SU-DHL-6 (cell line): Measurements from ENCODE around the gene EIF4H.

ENCODE experiments used
- H2AFZ ChIP-seq: fragments of 200-600 bp; sonication (generic); 2 replicates; pipeline ENCODE4 v1.6.1; 2014; ENCODE audit warnings: low read depth, mild to moderate bottlenecking, moderate library complexity, mixed read lengths, antibody characterized with exemption, low read length; ENCODE audit not compliant: severe bottlenecking
- H3F3A ChIP-seq: fragments of 200-600 bp; shearing (Covaris generic); 2 replicates; pipeline ENCODE4 v1.6.0; 2016; ENCODE audit warnings: antibody characterized with exemption, mild to moderate bottlenecking; ENCODE audit not compliant: insufficient read depth
- H3K27ac ChIP-seq: fragments of 200-600 bp; sonication (generic); 2 replicates; pipeline ENCODE4 v1.5.1; 2016; ENCODE audit warnings: low read depth, mild to moderate bottlenecking, low read length, moderate library complexity, mixed read lengths
- H3K27me3 ChIP-seq: fragments of 200-600 bp; sonication (generic), shearing (Covaris generic); 2 replicates; pipeline ENCODE4 v1.6.0; 2014; ENCODE audit warnings: mild to moderate bottlenecking, low read length
- H3K36me3 ChIP-seq: fragments of 200-600 bp; sonication (generic); 2 replicates; pipeline ENCODE4 v1.6.1; 2014; ENCODE audit warnings: mild to moderate bottlenecking, low read length, mixed read lengths
- H3K4me2 ChIP-seq: fragments of 300-600, 200-600 bp; shearing (Covaris generic), sonication (generic); 2 replicates; pipeline ENCODE4 v1.6.0; 2014; ENCODE audit warnings: low read length, low read depth, mild to moderate bottlenecking; ENCODE audit not compliant: poor library complexity, severe bottlenecking
- H3K4me3 ChIP-seq: fragments of 200-600 bp; sonication (generic); 2 replicates; pipeline ENCODE4 v1.5.1; 2014; ENCODE audit warnings: antibody characterized with exemption, low read length, mild to moderate bottlenecking, mixed read lengths; ENCODE audit not compliant: insufficient read depth, poor library complexity, severe bottlenecking
- H3K79me2 ChIP-seq: fragments of 200-600 bp; sonication (generic); 2 replicates; pipeline ENCODE4 v1.6.1; 2014; ENCODE audit warnings: mild to moderate bottlenecking, low read length, moderate library complexity; ENCODE audit not compliant: insufficient read depth
- H3K9ac ChIP-seq: fragments of 200-600 bp; sonication (generic); 2 replicates; pipeline ENCODE4 v1.7.0; 2014; ENCODE audit warnings: mild to moderate bottlenecking, low read length
- H3K9me2 ChIP-seq: fragments of 200-600 bp; sonication (generic); replicated peaks from 2 replicates; pipeline ENCODE4 v1.6.1; 2014; ENCODE audit warnings: low read length; ENCODE audit not compliant: insufficient read depth
- H3K9me3 ChIP-seq: fragments of 200-600 bp; sonication (generic); 2 replicates; pipeline ENCODE4 v1.6.1; 2014; ENCODE audit warnings: low read length, mixed read lengths; ENCODE audit not compliant: insufficient read depth
- H4K20me1 ChIP-seq: fragments of 200-600 bp; sonication (generic); 2 replicates; pipeline ENCODE4 v1.6.1; 2014; ENCODE audit warnings: low read depth, mild to moderate bottlenecking, antibody characterized with exemption, low read length, moderate library complexity, mixed read lengths
- CTCF ChIP-seq: fragments of 200-600 bp; sonication (generic); IDR thresholded peaks from one replicate; pipeline ENCODE4 v1.5.1; 2017; ENCODE audit warnings: antibody characterized with exemption, mild to moderate bottlenecking, low read length, moderate library complexity; ENCODE audit not compliant: insufficient read depth, poor library complexity, severe bottlenecking
- EZH2phosphoT487 ChIP-seq: fragments of 200-600 bp; sonication (generic), shearing (Covaris generic); conservative IDR thresholded peaks from 2 replicates; pipeline ENCODE4 v1.6.1; 2018; ENCODE audit warnings: mild to moderate bottlenecking, antibody characterized with exemption, low read length, moderate library complexity, mixed read lengths

EIF4H gene

GRCh38 chr7:74173866-74174605 lies at the start of gene EIF4H:
TSS of gene EIF4H (plus strand) at chr7:74174356. CDS start at chr7:74174384, 28 bp downstream.
- Histone ChIP-seq H3F3A (peaks cover 9% of the 10 kb centered on the region; the same call in 1 of the 2 replicates), H4K20me1 (peaks cover 33% of the 10 kb centered on the region), H3K9ac (peak within 1 kb of the TSS; percentile 96), H3K27ac (peak within 1 kb of the TSS; percentile 63), H3K4me2 (peak within 1 kb of the TSS; percentile 81), H3K4me3 (peak within 1 kb of the TSS; percentile 92), H3K27me3 (no peaks in the 10 kb centered on the region), H3K9me3 (no peaks in the 10 kb centered on the region), H3K9me2 (no peaks in the 10 kb centered on the region), H3K79me2 (peaks cover 48% of the 10 kb centered on the region), H2AFZ (peak within 1 kb of the TSS; percentile 74), H3K36me3 (peaks cover 16% of the 10 kb centered on the region)
- no peak for TF ChIP-seq EZH2phosphoT487
- TF ChIP-seq CTCF, result no peak

- no peaks in the 10 kb centered on the region for H4K20me1 ChIP-seq
- H3K79me2 ChIP-seq, result no peaks in the 10 kb centered on the region
- H3K27me3 ChIP-seq, result no peaks in the 10 kb centered on the region
- H2AFZ ChIP-seq, result no peak overlapping the region
- H3K9me2 ChIP-seq, result no peaks in the 10 kb centered on the region
- no peak overlapping the region for H3K9ac ChIP-seq
- 0 out of 2 replicates have a peak, but pooled peaks cover 2% of the 10 kb centered on the region for H3F3A ChIP-seq
- H3K27ac ChIP-seq, result no peak overlapping the region
- H3K4me2 ChIP-seq, result no peak overlapping the region
- no peaks in the 10 kb centered on the region for H3K9me3 ChIP-seq
- H3K36me3 ChIP-seq, result no peaks in the 10 kb centered on the region
- H3K4me3 ChIP-seq, result no peak overlapping the region
- TF ChIP-seq EZH2phosphoT487 (no peak), CTCF (no peak)
Measured at GRCh38 chr7:74126220-74126880, 47.8 kb upstream of the EIF4H start.

GRCh38 chr7:74129887-74130286 lies 44.3 kb upstream of the EIF4H start:
- Histone ChIP-seq H3K9me3 (no peaks in the 10 kb centered on the region), H3K27ac (no peak overlapping the region), H3K79me2 (no peaks in the 10 kb centered on the region), H3K4me2 (no peak overlapping the region), H3K9me2 (no peaks in the 10 kb centered on the region), H3K4me3 (no peak overlapping the region), H3K36me3 (no peaks in the 10 kb centered on the region), H4K20me1 (no peaks in the 10 kb centered on the region), H3F3A (0 out of 2 replicates have a peak, but pooled peaks cover 2% of the 10 kb centered on the region), H3K27me3 (no peaks in the 10 kb centered on the region), H2AFZ (no peak overlapping the region), H3K9ac (no peak overlapping the region)
- no peak for TF ChIP-seq CTCF
- TF ChIP-seq EZH2phosphoT487, result no peak
